ENCODE measurements around the gene AFF3. TPM values are rescaled to one million over a fixed set of nuclear protein-coding genes. Genes with fewer than 3 reads are reported as not detected.

Gene AFF3
- total and polyA plus RNA-seq, 2 donors (not counting 3 experiments of a cell fraction or from before 2014, with no cell fraction given), result 0.06 to 0.07 TPM

DNA sequence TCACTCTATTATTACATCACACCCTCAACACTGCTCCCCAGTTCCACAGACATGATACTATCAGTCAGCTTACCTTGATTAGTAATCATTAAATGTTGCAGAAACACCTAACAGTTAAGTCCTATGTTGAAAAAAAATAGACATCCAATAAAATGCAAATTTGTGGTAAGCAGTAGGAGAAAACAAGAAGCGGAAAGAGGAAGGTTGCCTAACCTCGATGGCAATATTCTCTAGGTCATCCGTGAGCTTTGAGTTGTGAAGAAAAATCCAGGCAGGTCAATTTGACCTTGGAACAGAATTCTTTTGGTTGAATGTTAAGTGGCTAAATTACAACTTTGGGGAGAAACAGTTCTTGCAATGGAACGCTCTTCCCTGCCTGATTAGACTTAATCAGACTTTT, 264.4 kb downstream of the AFF3 start:
- intact Hi-C loops (cut with micrococcal nuclease) (no loop called here), dilution Hi-C loops (cut with MboI; ENCODE audit: extremely low pct_ligation_motif_present, low sequenced_read_pairs) (no loop called here)
- Histone ChIP-seq H3K27me3 (ENCODE audit: control insufficient read depth in 2 of 2, insufficient read depth in 2 of 2, low read length in 2 of 2) (no peaks in the 10 kb centered on the region), H3K9ac (replicated peaks; ENCODE audit: extremely low read depth, insufficient read depth, low read length) (no peak overlapping the region), H3K4me2 (ENCODE audit: insufficient read depth, low read length) (no peak overlapping the region), H3K9me1 (replicated peaks; ENCODE audit: control insufficient read depth, extremely low read depth, insufficient read depth, low read length) (no peaks in the 10 kb centered on the region), H3K27ac (ENCODE audit: insufficient read depth, low read depth, low read length) (peak overlapping the region; percentile 93), H2AFZ (ENCODE audit: low read depth, low read length) (no peak overlapping the region), H3K9me3 (replicated peaks; ENCODE audit: control insufficient read depth, insufficient read depth, low read length) (no peaks in the 10 kb centered on the region), H3K4me3 (replicated peaks in 1 of 3; ENCODE audit: insufficient read depth in 1 of 3, low read depth in 1 of 3, low read length in 3 of 3) (no peak overlapping the region), H3K36me3 (ENCODE audit: control insufficient read depth in 2 of 2, extremely low read depth in 1 of 2, insufficient read depth in 2 of 2, low read length in 2 of 2) (no peaks in the 10 kb centered on the region), H4K20me1 (replicated peaks; ENCODE audit: control insufficient read depth, extremely low read depth, insufficient read depth, low read length) (no peaks in the 10 kb centered on the region), H3K79me2 (ENCODE audit: control insufficient read depth, insufficient read depth, low read length) (no peaks in the 10 kb centered on the region), H3K4me1 (ENCODE audit: control insufficient read depth, extremely low read depth, insufficient read depth, low read length) (peaks cover 50% of the 10 kb centered on the region)
- BruUV-seq (replicated peaks), result no TSS peak
- CTCF ChIA-PET, result interaction anchor here (1.1 kb wide), 1 partner anchor 8 kb away, joined by 3 read pairs; no protein-coding TSS in a partner anchor
- POLR2A ChIA-PET, result no interaction called here
- no peak for TF ChIP-seq MYC (IDR thresholded peaks at IDR 0.05; ENCODE audit: low read depth, low read length)
- FAIRE-seq, result no peak
- DNase-seq (ENCODE audit: low read depth, low spot score), result no peak

DNA sequence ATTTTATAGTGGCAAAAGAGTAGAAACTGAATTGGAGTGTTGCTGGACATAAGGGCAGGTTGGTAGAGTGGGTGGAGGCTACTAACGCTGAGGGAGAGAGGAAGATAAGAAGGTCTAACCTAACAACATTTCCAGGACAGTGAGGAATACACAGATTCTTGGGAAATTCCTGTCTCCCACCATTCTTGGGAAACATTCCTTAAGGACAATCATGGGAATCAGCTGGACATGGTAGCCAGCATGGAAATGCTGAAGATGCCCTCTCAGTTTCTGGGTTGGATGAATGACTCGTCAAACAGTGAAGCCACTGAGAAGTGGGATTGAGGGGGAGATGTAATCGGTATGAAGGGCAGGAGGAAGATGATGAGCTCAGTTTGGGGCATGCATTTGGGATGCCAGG, 265.4 kb downstream of the AFF3 start:
- no peak overlapping the region for H3K27ac ChIP-seq (ENCODE audit: insufficient read depth, low read depth, low read length)
- no peak for DNase-seq (ENCODE audit: low read depth, low spot score)
- no TSS peak for BruUV-seq (replicated peaks)
- intact Hi-C loops (cut with micrococcal nuclease) (no loop called here), dilution Hi-C loops (cut with MboI; ENCODE audit: extremely low pct_ligation_motif_present, low sequenced_read_pairs) (no loop called here)
- FAIRE-seq, result no peak
- peaks cover 43% of the 10 kb centered on the region for H3K4me1 ChIP-seq (ENCODE audit: control insufficient read depth, extremely low read depth, insufficient read depth, low read length)
- no peaks in the 10 kb centered on the region for H3K9me1 ChIP-seq (replicated peaks; ENCODE audit: control insufficient read depth, extremely low read depth, insufficient read depth, low read length)
- no peak overlapping the region for H2AFZ ChIP-seq (ENCODE audit: low read depth, low read length)
- no peaks in the 10 kb centered on the region for H3K9me3 ChIP-seq (replicated peaks; ENCODE audit: control insufficient read depth, insufficient read depth, low read length)
- H3K36me3 ChIP-seq (ENCODE audit: control insufficient read depth in 2 of 2, extremely low read depth in 1 of 2, insufficient read depth in 2 of 2, low read length in 2 of 2), result no peaks in the 10 kb centered on the region
- H4K20me1 ChIP-seq (replicated peaks; ENCODE audit: control insufficient read depth, extremely low read depth, insufficient read depth, low read length), result no peaks in the 10 kb centered on the region
- H3K4me2 ChIP-seq (ENCODE audit: insufficient read depth, low read length), result no peak overlapping the region
- ChIA-PET CTCF (no interaction called here), POLR2A (no interaction called here)
- no peaks in the 10 kb centered on the region for H3K79me2 ChIP-seq (ENCODE audit: control insufficient read depth, insufficient read depth, low read length)
- H3K27me3 ChIP-seq (ENCODE audit: control insufficient read depth in 2 of 2, insufficient read depth in 2 of 2, low read length in 2 of 2), result no peaks in the 10 kb centered on the region
- H3K4me3 ChIP-seq (replicated peaks in 1 of 3; ENCODE audit: insufficient read depth in 1 of 3, low read depth in 1 of 3, low read length in 3 of 3), result no peak overlapping the region
- TF ChIP-seq, protein P1, sequence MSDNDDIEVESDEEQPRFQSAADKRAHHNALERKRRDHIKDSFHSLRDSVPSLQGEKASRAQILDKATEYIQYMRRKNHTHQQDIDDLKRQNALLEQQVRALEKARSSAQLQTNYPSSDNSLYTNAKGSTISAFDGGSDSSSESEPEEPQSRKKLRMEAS (IDR thresholded peaks at IDR 0.05; ENCODE audit: insufficient read depth, insufficient read length), result no peak
- TF ChIP-seq JUN (IDR thresholded peaks at IDR 0.05; ENCODE audit: borderline replicate concordance, insufficient read depth, insufficient read length, low read depth) (no peak), GATA2 (IDR thresholded peaks at IDR 0.05; ENCODE audit: insufficient read depth, insufficient read length, low read depth, low read length) (no peak), EZH2 (IDR thresholded peaks at IDR 0.05; ENCODE audit: borderline replicate concordance, low read depth, low read length, severe bottlenecking) (no peak), MYC (IDR thresholded peaks at IDR 0.05; ENCODE audit: low read depth, low read length) (no peak), POLR2A (IDR thresholded peaks at IDR 0.05; ENCODE audit: low read depth, low read length) (no peak), POLR2AphosphoS5 (IDR thresholded peaks at IDR 0.05; ENCODE audit: insufficient read depth, low read depth, low read length) (no peak), FOS (IDR thresholded peaks at IDR 0.05; ENCODE audit: borderline replicate concordance, insufficient read depth, low read length) (no peak)
- TF ChIP-seq, protein P2, sequence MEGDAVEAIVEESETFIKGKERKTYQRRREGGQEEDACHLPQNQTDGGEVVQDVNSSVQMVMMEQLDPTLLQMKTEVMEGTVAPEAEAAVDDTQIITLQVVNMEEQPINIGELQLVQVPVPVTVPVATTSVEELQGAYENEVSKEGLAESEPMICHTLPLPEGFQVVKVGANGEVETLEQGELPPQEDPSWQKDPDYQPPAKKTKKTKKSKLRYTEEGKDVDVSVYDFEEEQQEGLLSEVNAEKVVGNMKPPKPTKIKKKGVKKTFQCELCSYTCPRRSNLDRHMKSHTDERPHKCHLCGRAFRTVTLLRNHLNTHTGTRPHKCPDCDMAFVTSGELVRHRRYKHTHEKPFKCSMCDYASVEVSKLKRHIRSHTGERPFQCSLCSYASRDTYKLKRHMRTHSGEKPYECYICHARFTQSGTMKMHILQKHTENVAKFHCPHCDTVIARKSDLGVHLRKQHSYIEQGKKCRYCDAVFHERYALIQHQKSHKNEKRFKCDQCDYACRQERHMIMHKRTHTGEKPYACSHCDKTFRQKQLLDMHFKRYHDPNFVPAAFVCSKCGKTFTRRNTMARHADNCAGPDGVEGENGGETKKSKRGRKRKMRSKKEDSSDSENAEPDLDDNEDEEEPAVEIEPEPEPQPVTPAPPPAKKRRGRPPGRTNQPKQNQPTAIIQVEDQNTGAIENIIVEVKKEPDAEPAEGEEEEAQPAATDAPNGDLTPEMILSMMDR (IDR thresholded peaks at IDR 0.05; ENCODE audit: extremely low read depth in 1 of 2, insufficient read depth in 1 of 2, low read depth in 1 of 2, low read length in 2 of 2), result no peak
- no peak overlapping the region for H3K9ac ChIP-seq (replicated peaks; ENCODE audit: extremely low read depth, insufficient read depth, low read length)
